PFSK-1 (cell line): ENCODE data around the gene TMX4.

Experiments
- FOXP2 ChIP-seq: optimal IDR thresholded peaks from 2 replicates; pipeline ENCODE3; 2011; ENCODE audit warnings: borderline replicate concordance, control low read depth, inconsistent platforms; ENCODE audit not compliant: insufficient read depth; ENCODE audit errors: extremely low read length, extremely low read depth
- POLR2AphosphoS5 ChIP-seq: IDR thresholded peaks from 2 replicates; pipeline ENCODE4 v1.6.1; 2012; ENCODE audit warnings: low read depth, mild to moderate bottlenecking, control low read depth, low read length, moderate library complexity
- SIN3A ChIP-seq: IDR thresholded peaks from 2 replicates; pipeline ENCODE4 v1.6.1; 2012; ENCODE audit warnings: mild to moderate bottlenecking, low read length, moderate library complexity, borderline replicate concordance; ENCODE audit not compliant: insufficient read depth
- TAF1 ChIP-seq: IDR thresholded peaks from 2 replicates; pipeline ENCODE4 v1.6.1; 2012; ENCODE audit warnings: low read length, control low read depth, borderline replicate concordance; ENCODE audit not compliant: insufficient read depth
- TF ChIP-seq, protein P1 (sequence below), 2 experiments: IDR thresholded peaks; 2 replicates each; pipeline versions ENCODE4 v1.6.1 to v1.8.0; 2011 to 2012; ENCODE audit warnings: low read depth in 2 of 2, low read length in 2 of 2, control low read depth in 1 of 2, inconsistent platforms in 1 of 2, mild to moderate bottlenecking in 1 of 2, moderate library complexity in 1 of 2; ENCODE audit not compliant: insufficient read depth in 1 of 2

- TF ChIP-seq POLR2AphosphoS5 (no peak), TAF1 (no peak), SIN3A (no peak), FOXP2 (no peak)
- TF ChIP-seq, protein P1, sequence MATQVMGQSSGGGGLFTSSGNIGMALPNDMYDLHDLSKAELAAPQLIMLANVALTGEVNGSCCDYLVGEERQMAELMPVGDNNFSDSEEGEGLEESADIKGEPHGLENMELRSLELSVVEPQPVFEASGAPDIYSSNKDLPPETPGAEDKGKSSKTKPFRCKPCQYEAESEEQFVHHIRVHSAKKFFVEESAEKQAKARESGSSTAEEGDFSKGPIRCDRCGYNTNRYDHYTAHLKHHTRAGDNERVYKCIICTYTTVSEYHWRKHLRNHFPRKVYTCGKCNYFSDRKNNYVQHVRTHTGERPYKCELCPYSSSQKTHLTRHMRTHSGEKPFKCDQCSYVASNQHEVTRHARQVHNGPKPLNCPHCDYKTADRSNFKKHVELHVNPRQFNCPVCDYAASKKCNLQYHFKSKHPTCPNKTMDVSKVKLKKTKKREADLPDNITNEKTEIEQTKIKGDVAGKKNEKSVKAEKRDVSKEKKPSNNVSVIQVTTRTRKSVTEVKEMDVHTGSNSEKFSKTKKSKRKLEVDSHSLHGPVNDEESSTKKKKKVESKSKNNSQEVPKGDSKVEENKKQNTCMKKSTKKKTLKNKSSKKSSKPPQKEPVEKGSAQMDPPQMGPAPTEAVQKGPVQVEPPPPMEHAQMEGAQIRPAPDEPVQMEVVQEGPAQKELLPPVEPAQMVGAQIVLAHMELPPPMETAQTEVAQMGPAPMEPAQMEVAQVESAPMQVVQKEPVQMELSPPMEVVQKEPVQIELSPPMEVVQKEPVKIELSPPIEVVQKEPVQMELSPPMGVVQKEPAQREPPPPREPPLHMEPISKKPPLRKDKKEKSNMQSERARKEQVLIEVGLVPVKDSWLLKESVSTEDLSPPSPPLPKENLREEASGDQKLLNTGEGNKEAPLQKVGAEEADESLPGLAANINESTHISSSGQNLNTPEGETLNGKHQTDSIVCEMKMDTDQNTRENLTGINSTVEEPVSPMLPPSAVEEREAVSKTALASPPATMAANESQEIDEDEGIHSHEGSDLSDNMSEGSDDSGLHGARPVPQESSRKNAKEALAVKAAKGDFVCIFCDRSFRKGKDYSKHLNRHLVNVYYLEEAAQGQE (IDR thresholded peaks at IDR 0.05; ENCODE audit: insufficient read depth in 1 of 2, low read depth in 2 of 2, low read length in 2 of 2): no peak
Measured at GRCh38 chr20:8008733-8009132, 10.8 kb downstream of the TMX4 start.
